ENCODE data around the gene GTF2H4.

GTF2H4 gene

DNA sequence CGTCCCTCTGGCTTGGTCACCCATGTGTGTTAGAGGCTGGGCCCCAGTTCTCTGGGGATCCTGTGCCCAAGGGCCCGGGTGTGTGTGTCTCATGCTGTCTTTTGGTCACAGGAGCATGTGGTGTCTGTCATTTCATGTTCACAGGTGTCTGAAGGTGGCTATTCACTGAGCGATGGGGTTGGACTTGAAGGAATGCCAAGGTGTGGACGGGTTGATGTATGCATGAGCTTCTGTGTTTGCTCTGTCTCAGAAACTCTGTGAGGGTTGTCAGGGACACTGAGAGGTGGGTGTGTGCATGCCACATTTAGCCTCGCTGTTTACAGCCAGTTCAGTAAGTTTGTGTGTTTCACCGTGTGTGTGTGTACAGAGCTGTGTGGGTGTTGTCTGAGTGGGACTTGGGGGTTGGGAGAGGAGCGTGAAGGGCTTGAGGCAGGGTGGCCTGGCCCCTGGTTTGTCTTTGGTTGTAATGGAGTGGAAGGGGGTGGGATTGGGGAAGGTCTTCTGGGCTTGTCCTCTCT lies 22.5 kb upstream of the GTF2H4 start:
- H3K27ac ChIP-seq (ENCODE audit: low read depth, low read length): peak overlapping the region; percentile 97; the same call in 1 of the 2 replicates
- H3K4me1 ChIP-seq (ENCODE audit: control insufficient read depth, low read length): peaks cover 56% of the 10 kb centered on the region

GRCh38 chr6:30885999-30886896 lies 21.8 kb upstream of the GTF2H4 start:
- H4K20me1 ChIP-seq (ENCODE audit: control insufficient read depth, insufficient read depth, low read depth, low read length): peaks cover 4% of the 10 kb centered on the region; the same call in 1 of the 2 replicates
- H3K4me1 ChIP-seq (ENCODE audit: control insufficient read depth, low read length): peaks cover 56% of the 10 kb centered on the region
- H3K27ac ChIP-seq (ENCODE audit: low read depth, low read length): no peak overlapping the region
- H3K27me3 ChIP-seq (ENCODE audit: control insufficient read depth, low read length): no peaks in the 10 kb centered on the region
- TF ChIP-seq EZH2phosphoT487 (IDR thresholded peaks at IDR 0.05; ENCODE audit: borderline replicate concordance, low read length): no peak
- TF ChIP-seq, protein P1, sequence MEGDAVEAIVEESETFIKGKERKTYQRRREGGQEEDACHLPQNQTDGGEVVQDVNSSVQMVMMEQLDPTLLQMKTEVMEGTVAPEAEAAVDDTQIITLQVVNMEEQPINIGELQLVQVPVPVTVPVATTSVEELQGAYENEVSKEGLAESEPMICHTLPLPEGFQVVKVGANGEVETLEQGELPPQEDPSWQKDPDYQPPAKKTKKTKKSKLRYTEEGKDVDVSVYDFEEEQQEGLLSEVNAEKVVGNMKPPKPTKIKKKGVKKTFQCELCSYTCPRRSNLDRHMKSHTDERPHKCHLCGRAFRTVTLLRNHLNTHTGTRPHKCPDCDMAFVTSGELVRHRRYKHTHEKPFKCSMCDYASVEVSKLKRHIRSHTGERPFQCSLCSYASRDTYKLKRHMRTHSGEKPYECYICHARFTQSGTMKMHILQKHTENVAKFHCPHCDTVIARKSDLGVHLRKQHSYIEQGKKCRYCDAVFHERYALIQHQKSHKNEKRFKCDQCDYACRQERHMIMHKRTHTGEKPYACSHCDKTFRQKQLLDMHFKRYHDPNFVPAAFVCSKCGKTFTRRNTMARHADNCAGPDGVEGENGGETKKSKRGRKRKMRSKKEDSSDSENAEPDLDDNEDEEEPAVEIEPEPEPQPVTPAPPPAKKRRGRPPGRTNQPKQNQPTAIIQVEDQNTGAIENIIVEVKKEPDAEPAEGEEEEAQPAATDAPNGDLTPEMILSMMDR (IDR thresholded peaks at IDR 0.05; ENCODE audit: low read depth, low read length, poor library complexity, severe bottlenecking): no peak
- no peaks in the 10 kb centered on the region for H3K9me3 ChIP-seq (ENCODE audit: control insufficient read depth, insufficient read depth, low read length)
- peaks cover 21% of the 10 kb centered on the region for H3K79me2 ChIP-seq (ENCODE audit: control insufficient read depth, low read length)
- peaks cover 15% of the 10 kb centered on the region for H3F3A ChIP-seq (ENCODE audit: control insufficient read depth, insufficient read depth)
- H3K4me2 ChIP-seq (ENCODE audit: low read length): peak overlapping the region; percentile 98
- no peaks in the 10 kb centered on the region; the same call in 1 of the 2 replicates for H3K36me3 ChIP-seq (ENCODE audit: control insufficient read depth, low read length)
- H3K4me3 ChIP-seq (ENCODE audit: low read length): peak overlapping the region; percentile 78
- H3K9me2 ChIP-seq (replicated peaks; ENCODE audit: control insufficient read depth, low read length): no peaks in the 10 kb centered on the region

More for the DNA sequence above, 22.5 kb upstream of the GTF2H4 start:
- Histone ChIP-seq H3K9me3 (ENCODE audit: control insufficient read depth, insufficient read depth, low read length) (no peaks in the 10 kb centered on the region), H4K20me1 (ENCODE audit: control insufficient read depth, insufficient read depth, low read depth, low read length) (peaks cover 4% of the 10 kb centered on the region; the same call in 1 of the 2 replicates), H3K36me3 (ENCODE audit: control insufficient read depth, low read length) (no peaks in the 10 kb centered on the region; the same call in 1 of the 2 replicates), H3K79me2 (ENCODE audit: control insufficient read depth, low read length) (peaks cover 21% of the 10 kb centered on the region), H3K4me2 (ENCODE audit: low read length) (peak overlapping the region; percentile 98), H3F3A (ENCODE audit: control insufficient read depth, insufficient read depth) (peaks cover 15% of the 10 kb centered on the region), H3K27me3 (ENCODE audit: control insufficient read depth, low read length) (no peaks in the 10 kb centered on the region), H3K9me2 (replicated peaks; ENCODE audit: control insufficient read depth, low read length) (no peaks in the 10 kb centered on the region), H3K4me3 (ENCODE audit: low read length) (peak overlapping the region; percentile 78)
- no peak for TF ChIP-seq EZH2phosphoT487 (IDR thresholded peaks at IDR 0.05; ENCODE audit: borderline replicate concordance, low read length)

DNA sequence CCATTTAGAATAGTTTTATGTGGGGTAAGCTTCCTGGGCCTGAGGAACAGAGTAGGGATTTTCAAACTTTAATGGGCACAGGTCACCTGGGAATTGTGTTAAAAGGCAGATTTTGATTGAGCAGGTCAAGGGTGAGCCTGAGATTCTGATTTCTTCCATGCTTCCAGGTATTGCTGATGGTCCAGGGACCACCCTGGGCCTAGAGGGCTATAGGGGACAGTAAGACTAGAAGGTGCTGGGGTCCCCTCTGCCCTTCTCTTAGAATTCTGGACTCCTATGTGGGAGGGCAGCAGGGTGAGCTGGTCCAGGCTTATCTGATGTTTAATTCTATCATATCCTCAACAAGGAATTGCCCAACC lies 21.1 kb upstream of the GTF2H4 start:
- Histone ChIP-seq H3K9me2 (replicated peaks; ENCODE audit: control insufficient read depth, low read length) (no peaks in the 10 kb centered on the region), H3K4me3 (ENCODE audit: low read length) (no peak overlapping the region), H3F3A (ENCODE audit: control insufficient read depth, insufficient read depth) (peaks cover 15% of the 10 kb centered on the region), H3K9me3 (ENCODE audit: control insufficient read depth, insufficient read depth, low read length) (no peaks in the 10 kb centered on the region), H3K27me3 (ENCODE audit: control insufficient read depth, low read length) (no peaks in the 10 kb centered on the region), H3K36me3 (ENCODE audit: control insufficient read depth, low read length) (no peaks in the 10 kb centered on the region; the same call in 1 of the 2 replicates), H3K79me2 (ENCODE audit: control insufficient read depth, low read length) (peaks cover 21% of the 10 kb centered on the region), H3K27ac (ENCODE audit: low read depth, low read length) (no peak overlapping the region), H3K4me1 (ENCODE audit: control insufficient read depth, low read length) (peaks cover 51% of the 10 kb centered on the region), H4K20me1 (ENCODE audit: control insufficient read depth, insufficient read depth, low read depth, low read length) (peaks cover 4% of the 10 kb centered on the region; the same call in 1 of the 2 replicates), H3K4me2 (ENCODE audit: low read length) (peak overlapping the region; percentile 98)
- TF ChIP-seq EZH2phosphoT487 (IDR thresholded peaks at IDR 0.05; ENCODE audit: borderline replicate concordance, low read length): no peak
- TF ChIP-seq, protein P1 (IDR thresholded peaks at IDR 0.05; ENCODE audit: low read depth, low read length, poor library complexity, severe bottlenecking): no peak
